Measurements from ENCODE around the gene TSPAN15. TPM values are rescaled to one million over a fixed set of nuclear protein-coding genes. Genes with fewer than 3 reads are reported as not detected.

Gene TSPAN15
- total RNA-seq, 1 experiment from 2014 or later: 108 TPM

- H3K36me3 ChIP-seq (ENCODE audit: low read depth): 0 out of 2 replicates have a peak, but pooled peaks cover 13% of the 10 kb centered on the region
- no peak overlapping the region for H2AFZ ChIP-seq
- DNase-seq: no peak
- H3K9me3 ChIP-seq (ENCODE audit: insufficient read depth, low read depth): no peaks in the 10 kb centered on the region
- no peaks in the 10 kb centered on the region for H3K27me3 ChIP-seq (ENCODE audit: insufficient read depth, low read depth)
- intact Hi-C loops (cut with micrococcal nuclease; ENCODE audit: unreplicated experiment): loop anchor here (2.0 kb wide), 2 partner anchors 47 to 97 kb away; no protein-coding TSS in a partner anchor
- BruUV-seq (replicated peaks): no TSS peak
- H3F3A ChIP-seq (ENCODE audit: insufficient read depth, low read depth): peaks cover 7% of the 10 kb centered on the region; the same call in 1 of the 2 replicates
- TF ChIP-seq, protein P1, sequence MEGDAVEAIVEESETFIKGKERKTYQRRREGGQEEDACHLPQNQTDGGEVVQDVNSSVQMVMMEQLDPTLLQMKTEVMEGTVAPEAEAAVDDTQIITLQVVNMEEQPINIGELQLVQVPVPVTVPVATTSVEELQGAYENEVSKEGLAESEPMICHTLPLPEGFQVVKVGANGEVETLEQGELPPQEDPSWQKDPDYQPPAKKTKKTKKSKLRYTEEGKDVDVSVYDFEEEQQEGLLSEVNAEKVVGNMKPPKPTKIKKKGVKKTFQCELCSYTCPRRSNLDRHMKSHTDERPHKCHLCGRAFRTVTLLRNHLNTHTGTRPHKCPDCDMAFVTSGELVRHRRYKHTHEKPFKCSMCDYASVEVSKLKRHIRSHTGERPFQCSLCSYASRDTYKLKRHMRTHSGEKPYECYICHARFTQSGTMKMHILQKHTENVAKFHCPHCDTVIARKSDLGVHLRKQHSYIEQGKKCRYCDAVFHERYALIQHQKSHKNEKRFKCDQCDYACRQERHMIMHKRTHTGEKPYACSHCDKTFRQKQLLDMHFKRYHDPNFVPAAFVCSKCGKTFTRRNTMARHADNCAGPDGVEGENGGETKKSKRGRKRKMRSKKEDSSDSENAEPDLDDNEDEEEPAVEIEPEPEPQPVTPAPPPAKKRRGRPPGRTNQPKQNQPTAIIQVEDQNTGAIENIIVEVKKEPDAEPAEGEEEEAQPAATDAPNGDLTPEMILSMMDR (conservative IDR thresholded peaks at IDR 0.05): no peak
- TF ChIP-seq EZH2 (IDR thresholded peaks at IDR 0.05; ENCODE audit: low read depth): no peak
- H3K4me1 ChIP-seq (replicated peaks; ENCODE audit: insufficient read depth): peaks cover 11% of the 10 kb centered on the region
- no peaks in the 10 kb centered on the region for H3K9me2 ChIP-seq (ENCODE audit: insufficient read depth)
- peaks cover 4% of the 10 kb centered on the region; the same call in 1 of the 2 replicates for H4K20me1 ChIP-seq (ENCODE audit: insufficient read depth)
- no peak overlapping the region for H3K27ac ChIP-seq
- H3K4me3 ChIP-seq: no peak overlapping the region
- ChIA-PET CTCF (interaction anchor here (0.7 kb wide), 1 partner anchor 583 kb away, joined by 15 read pairs; no protein-coding TSS in a partner anchor), POLR2A (ENCODE audit: unreplicated experiment) (no interaction called here)
- no peaks in the 10 kb centered on the region for H3K79me2 ChIP-seq (ENCODE audit: low read depth)
- no peak overlapping the region for H3K4me2 ChIP-seq
These were observed 54.5 kb downstream of the TSPAN15 start for GRCh38 chr10:69505636-69506318.

GRCh38 chr10:69506487-69506833 lies 55.2 kb downstream of the TSPAN15 start:
- CTCF ChIA-PET: interaction anchor here (0.6 kb wide), 2 partner anchors 80 to 131 kb away, joined by 6 to 7 read pairs; no protein-coding TSS in a partner anchor
- Histone ChIP-seq H3K27me3 (ENCODE audit: insufficient read depth, low read depth) (no peaks in the 10 kb centered on the region), H3K4me3 (no peak overlapping the region), H3K27ac (no peak overlapping the region), H3K79me2 (ENCODE audit: low read depth) (no peaks in the 10 kb centered on the region), H3K9me2 (ENCODE audit: insufficient read depth) (no peaks in the 10 kb centered on the region), H3K9me3 (ENCODE audit: insufficient read depth, low read depth) (no peaks in the 10 kb centered on the region), H4K20me1 (ENCODE audit: insufficient read depth) (0 out of 2 replicates have a peak, but pooled peaks cover under 1% of the 10 kb centered on the region), H3K36me3 (ENCODE audit: low read depth) (peaks cover 11% of the 10 kb centered on the region; the same call in 1 of the 2 replicates), H3F3A (ENCODE audit: insufficient read depth, low read depth) (peaks cover 7% of the 10 kb centered on the region; the same call in 1 of the 2 replicates), H3K4me1 (replicated peaks; ENCODE audit: insufficient read depth) (peaks cover 11% of the 10 kb centered on the region), H3K4me2 (no peak overlapping the region), H2AFZ (no peak overlapping the region)
- intact Hi-C loops (cut with micrococcal nuclease; ENCODE audit: unreplicated experiment): loop anchor here (2.0 kb wide), 2 partner anchors 48 to 98 kb away; no protein-coding TSS in a partner anchor
- BruUV-seq (replicated peaks): no TSS peak
- no peak for DNase-seq
- POLR2A ChIA-PET (ENCODE audit: unreplicated experiment): no interaction called here
- TF ChIP-seq EZH2 (IDR thresholded peaks at IDR 0.05; ENCODE audit: low read depth): no peak
- TF ChIP-seq, protein P1 (conservative IDR thresholded peaks at IDR 0.05): no peak

DNA sequence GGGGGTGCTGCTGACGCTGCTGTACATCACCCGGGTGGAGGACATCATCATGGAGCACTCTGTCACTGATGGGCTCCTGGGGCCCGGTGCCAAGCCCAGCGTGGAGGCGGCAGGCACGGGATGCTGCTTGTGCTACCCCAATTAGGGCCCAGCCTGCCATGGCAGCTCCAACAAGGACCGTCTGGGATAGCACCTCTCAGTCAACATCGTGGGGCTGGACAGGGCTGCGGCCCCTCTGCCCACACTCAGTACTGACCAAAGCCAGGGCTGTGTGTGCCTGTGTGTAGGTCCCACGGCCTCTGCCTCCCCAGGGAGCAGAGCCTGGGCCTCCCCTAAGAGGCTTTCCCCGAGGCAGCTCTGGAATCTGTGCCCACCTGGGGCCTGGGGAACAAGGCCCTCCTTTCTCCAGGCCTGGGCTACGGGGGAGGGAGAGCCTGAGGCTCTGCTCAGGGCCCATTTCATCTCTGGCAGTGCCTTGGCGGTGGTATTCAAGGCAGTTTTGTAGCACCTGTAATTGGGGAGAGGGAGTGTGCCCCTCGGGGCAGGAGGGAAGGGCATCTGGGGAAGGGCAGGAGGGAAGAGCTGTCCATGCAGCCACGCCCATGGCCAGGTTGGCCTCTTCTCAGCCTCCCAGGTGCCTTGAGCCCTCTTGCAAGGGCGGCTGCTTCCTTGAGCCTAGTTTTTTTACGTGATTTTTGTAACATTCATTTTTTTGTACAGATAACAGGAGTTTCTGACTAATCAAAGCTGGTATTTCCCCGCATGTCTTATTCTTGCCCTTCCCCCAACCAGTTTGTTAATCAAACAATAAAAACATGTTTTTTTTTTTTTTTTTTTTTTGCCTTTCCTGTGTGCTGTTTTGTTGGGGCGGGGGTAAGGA lies 55.8 kb downstream of the TSPAN15 start:
- no peaks in the 10 kb centered on the region for H3K9me2 ChIP-seq (ENCODE audit: insufficient read depth)
- H3K4me3 ChIP-seq: no peak overlapping the region
- TF ChIP-seq, protein P1 (conservative IDR thresholded peaks at IDR 0.05): no peak
- TF ChIP-seq EZH2 (IDR thresholded peaks at IDR 0.05; ENCODE audit: low read depth): no peak
- H3K4me2 ChIP-seq: peak overlapping the region; percentile 33
- no peaks in the 10 kb centered on the region for H4K20me1 ChIP-seq (ENCODE audit: insufficient read depth)
- H3K9me3 ChIP-seq (ENCODE audit: insufficient read depth, low read depth): no peaks in the 10 kb centered on the region
- peaks cover 9% of the 10 kb centered on the region; the same call in 1 of the 2 replicates for H3K36me3 ChIP-seq (ENCODE audit: low read depth)
- peak overlapping the region; percentile 52 for H3K27ac ChIP-seq
- ChIA-PET CTCF (interaction anchor here (0.6 to 0.7 kb wide), 8 partner anchors 54 to 704 kb away, joined by 3 to 11 read pairs (median 7); no protein-coding TSS in a partner anchor), POLR2A (ENCODE audit: unreplicated experiment) (interaction anchor here (0.5 kb wide), 1 partner anchor 81 kb away, joined by 3 read pairs; no protein-coding TSS in a partner anchor)
- peak; percentile 38 to 68 for DNase-seq
- H3K4me1 ChIP-seq (replicated peaks; ENCODE audit: insufficient read depth): peaks cover 11% of the 10 kb centered on the region
- intact Hi-C loops (cut with micrococcal nuclease; ENCODE audit: unreplicated experiment): loop anchor here (1.0 to 2.0 kb wide), 3 partner anchors 48 to 98 kb away; no protein-coding TSS in a partner anchor
- BruUV-seq (replicated peaks): no TSS peak
- no peaks in the 10 kb centered on the region for H3K27me3 ChIP-seq (ENCODE audit: insufficient read depth, low read depth)
- H3K79me2 ChIP-seq (ENCODE audit: low read depth): no peaks in the 10 kb centered on the region
- H3F3A ChIP-seq (ENCODE audit: insufficient read depth, low read depth): peaks cover 7% of the 10 kb centered on the region; the same call in 1 of the 2 replicates
- no peak overlapping the region for H2AFZ ChIP-seq
